ENCODE data around the gene KLC3. TPM values are rescaled to one million over a fixed set of nuclear protein-coding genes. Genes with fewer than 3 reads are reported as not detected.

Gene KLC3
- polyA plus RNA-seq (2012; ENCODE audit: missing spikeins) = not detected

DNA sequence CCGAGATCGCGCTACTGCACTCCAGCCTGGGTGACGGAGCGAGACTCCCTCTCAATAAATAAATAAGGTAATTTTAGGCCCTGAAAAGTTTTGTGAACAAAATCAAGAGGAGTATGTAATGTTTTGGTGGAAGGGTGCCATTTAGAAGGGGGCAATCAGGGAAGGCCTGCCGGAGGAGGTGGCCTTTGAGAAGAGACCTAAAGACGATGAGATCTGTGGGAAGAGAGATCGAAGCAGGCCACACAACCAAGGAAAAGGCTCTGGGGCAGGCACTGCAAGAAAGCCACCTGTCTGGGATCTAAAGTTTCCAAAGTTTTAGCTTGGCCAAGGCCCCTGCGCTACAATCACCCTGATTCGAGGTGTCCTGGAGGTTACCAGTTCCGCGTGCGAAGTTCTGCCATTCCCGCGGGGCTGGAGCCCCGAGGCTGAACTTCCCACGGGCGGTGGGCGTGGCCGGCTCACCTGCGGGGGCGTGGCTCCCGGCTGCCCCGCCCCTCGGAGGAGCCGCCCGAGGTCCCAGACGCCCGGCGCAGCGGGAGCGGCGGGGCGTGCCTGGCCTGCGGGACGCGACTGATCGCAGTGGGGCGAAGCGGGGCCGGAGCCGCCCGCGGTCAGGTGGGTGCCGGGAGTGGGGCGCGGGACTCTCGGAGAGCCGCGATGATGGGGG lies at the start of gene KLC3:
Gene KLC3, plus strand, starts transcription at position 519 of the 667 bp plus-strand sequence. CDS start 4,792 bp downstream, outside the sequence.
- TF ChIP-seq TAF1 (IDR thresholded peaks at IDR 0.05; ENCODE audit: borderline replicate concordance, low read depth, low read length) (no peak), POLR2AphosphoS5 (IDR thresholded peaks at IDR 0.05; ENCODE audit: low read depth, low read length) (no peak), POLR2A (IDR thresholded peaks at IDR 0.05; ENCODE audit: low read depth, low read length) (no peak)
- DNase-seq (ENCODE audit: insufficient read length) = no peak
- FAIRE-seq = no peak

DNA sequence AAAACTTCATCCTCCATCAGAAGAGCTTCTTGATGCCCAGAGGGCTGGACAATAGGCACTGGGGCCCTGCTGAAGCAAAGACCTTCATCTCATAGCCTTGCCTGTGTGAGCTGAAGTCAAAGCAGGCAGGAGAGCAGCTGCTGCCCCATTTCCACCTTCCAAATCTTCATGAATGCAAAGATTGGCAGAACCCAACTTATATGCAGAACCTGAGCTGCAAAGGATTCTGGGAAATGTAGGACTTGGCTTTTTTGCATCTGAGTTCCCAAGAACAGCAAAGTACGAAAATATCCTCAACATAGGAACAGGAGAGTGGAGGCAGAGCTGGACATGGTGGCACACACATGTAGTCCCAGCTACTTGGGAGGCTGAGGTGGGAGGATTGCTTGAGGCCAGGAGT lies 48.7 kb upstream of the KLC3 start:
- FAIRE-seq (no peak), DNase-seq (ENCODE audit: insufficient read length) (no peak)
- TF ChIP-seq POLR2AphosphoS5 (IDR thresholded peaks at IDR 0.05; ENCODE audit: low read depth, low read length) = no peak
- TF ChIP-seq TAF1 (IDR thresholded peaks at IDR 0.05; ENCODE audit: borderline replicate concordance, low read depth, low read length) = no peak
- TF ChIP-seq POLR2A (IDR thresholded peaks at IDR 0.05; ENCODE audit: low read depth, low read length) = no peak

DNA sequence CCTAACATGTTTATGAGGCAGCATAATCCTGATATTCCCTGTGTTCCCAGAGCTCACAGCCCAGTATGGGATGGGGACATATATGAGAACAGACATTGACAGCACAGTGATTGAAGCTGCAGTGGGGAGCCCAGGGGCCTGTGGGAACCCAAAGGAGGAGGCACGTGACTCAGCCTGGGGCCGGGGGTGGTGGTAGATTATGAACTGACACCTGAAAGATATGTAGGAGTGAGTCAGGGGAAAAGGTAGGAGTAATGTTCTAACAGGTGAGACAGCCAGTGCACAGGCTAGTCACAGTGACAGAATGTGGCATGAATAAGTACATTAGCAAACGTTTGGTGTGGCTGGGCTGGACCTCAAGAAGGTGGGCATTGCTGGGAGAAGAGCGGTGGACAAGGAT lies 46.9 kb upstream of the KLC3 start:
- DNase-seq (ENCODE audit: insufficient read length) (no peak), FAIRE-seq (no peak)
- TF ChIP-seq TAF1 (IDR thresholded peaks at IDR 0.05; ENCODE audit: borderline replicate concordance, low read depth, low read length) (no peak), POLR2AphosphoS5 (IDR thresholded peaks at IDR 0.05; ENCODE audit: low read depth, low read length) (no peak), POLR2A (IDR thresholded peaks at IDR 0.05; ENCODE audit: low read depth, low read length) (no peak)

DNA sequence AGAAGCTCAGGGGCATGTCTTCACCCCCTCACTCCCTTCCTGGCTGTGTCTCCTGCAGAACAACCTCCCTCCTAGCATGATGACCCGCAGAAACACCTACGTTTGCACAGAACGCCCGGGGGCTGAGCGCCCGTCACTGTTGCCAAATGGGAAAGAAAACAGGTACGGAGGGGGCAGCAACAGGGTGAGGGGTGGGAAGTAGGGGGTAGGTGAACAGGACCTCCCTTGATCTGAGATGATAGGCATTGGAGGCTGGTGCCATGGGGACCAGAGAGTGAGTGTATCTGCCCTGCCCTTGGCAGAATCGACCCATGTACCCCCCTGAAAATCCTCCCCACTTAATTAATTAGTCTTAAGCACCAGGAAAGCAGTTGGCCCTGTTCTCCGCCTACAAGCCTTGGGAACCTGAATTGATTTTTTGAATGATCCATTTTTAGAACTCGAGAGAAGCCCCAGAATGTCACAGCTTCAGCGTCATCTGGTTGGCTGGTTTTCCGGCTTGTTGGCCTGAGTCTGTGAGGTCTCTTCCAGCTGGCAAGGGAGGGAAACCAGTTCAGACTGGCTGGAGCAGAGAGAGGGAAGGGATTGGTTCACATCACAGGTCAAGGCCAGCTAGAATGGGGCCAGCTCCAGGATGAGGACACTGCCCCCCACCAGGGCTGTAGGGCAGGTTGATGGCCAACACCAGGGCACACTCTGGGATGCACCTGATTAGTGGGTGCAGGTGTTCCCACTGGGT lies 46.1 kb upstream of the KLC3 start:
- FAIRE-seq = no peak
- no peak for TF ChIP-seq POLR2A (IDR thresholded peaks at IDR 0.05; ENCODE audit: low read depth, low read length)
- TF ChIP-seq TAF1 (IDR thresholded peaks at IDR 0.05; ENCODE audit: borderline replicate concordance, low read depth, low read length) = no peak
- TF ChIP-seq POLR2AphosphoS5 (IDR thresholded peaks at IDR 0.05; ENCODE audit: low read depth, low read length) = no peak
- no peak for DNase-seq (ENCODE audit: insufficient read length)

DNA sequence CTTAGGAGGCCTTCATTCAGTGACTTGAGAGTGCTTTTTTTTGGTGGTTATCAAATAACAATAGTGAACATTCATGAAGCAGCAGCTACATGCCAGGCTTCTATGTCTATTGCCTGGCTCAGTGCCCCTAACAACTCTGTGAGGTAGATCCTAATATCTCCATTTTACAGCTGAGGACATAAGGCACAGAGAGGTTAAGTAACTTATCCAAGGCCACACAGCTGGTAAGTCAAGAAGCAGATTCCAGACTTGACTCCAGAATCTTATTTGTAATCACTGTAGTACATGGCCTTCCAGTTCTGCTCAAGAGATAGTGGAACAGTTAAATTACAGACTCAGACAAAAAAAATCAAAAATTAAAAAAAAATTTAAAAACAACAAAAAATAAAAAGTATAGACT lies 44.7 kb upstream of the KLC3 start:
- DNase-seq (ENCODE audit: insufficient read length) (no peak), FAIRE-seq (no peak)
- TF ChIP-seq TAF1 (IDR thresholded peaks at IDR 0.05; ENCODE audit: borderline replicate concordance, low read depth, low read length) = no peak
- no peak for TF ChIP-seq POLR2AphosphoS5 (IDR thresholded peaks at IDR 0.05; ENCODE audit: low read depth, low read length)
- TF ChIP-seq POLR2A (IDR thresholded peaks at IDR 0.05; ENCODE audit: low read depth, low read length) = no peak

DNA sequence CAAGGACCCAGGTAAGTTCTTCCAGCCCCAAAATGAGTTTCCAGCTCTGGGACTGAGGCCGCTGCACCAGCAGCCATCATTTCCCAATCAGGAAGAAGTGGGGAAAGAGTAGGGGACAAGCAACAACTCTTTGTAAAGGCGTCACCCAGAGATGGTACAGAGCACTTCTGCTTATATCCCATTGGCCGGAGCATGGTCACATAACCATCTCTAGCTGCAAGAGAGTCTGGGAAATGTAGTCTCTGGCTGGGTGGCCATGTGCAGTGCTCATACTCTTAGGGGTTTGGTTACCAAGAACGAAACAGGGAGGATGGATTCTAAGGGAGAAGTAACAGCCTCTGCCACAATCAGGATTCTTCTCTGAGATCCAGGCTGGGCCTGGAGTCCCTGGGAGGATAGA lies 44.2 kb upstream of the KLC3 start:
- no peak for DNase-seq (ENCODE audit: insufficient read length)
- TF ChIP-seq POLR2A (IDR thresholded peaks at IDR 0.05; ENCODE audit: low read depth, low read length) (no peak), POLR2AphosphoS5 (IDR thresholded peaks at IDR 0.05; ENCODE audit: low read depth, low read length) (no peak), TAF1 (IDR thresholded peaks at IDR 0.05; ENCODE audit: borderline replicate concordance, low read depth, low read length) (no peak)
- FAIRE-seq = no peak

DNA sequence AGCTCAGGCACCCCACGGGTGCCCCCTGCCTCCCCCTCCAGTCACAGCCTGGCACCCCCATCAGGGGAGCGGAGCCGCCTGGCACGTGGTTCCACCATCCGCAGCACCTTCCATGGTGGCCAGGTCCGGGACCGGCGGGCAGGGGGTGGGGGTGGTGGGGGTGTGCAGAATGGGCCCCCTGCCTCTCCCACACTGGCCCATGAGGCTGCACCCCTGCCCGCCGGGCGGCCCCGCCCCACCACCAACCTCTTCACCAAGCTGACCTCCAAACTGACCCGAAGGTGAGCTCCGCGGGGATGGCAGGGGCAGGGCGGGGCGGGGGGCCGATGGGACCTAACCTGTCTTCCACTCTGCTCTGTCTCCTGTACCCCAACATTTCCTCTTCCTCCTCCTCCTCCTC lies 42.9 kb upstream of the KLC3 start:
- DNase-seq (ENCODE audit: insufficient read length) (no peak), FAIRE-seq (no peak)
- TF ChIP-seq POLR2A (IDR thresholded peaks at IDR 0.05; ENCODE audit: low read depth, low read length) = no peak
- TF ChIP-seq POLR2AphosphoS5 (IDR thresholded peaks at IDR 0.05; ENCODE audit: low read depth, low read length) = no peak
- no peak for TF ChIP-seq TAF1 (IDR thresholded peaks at IDR 0.05; ENCODE audit: borderline replicate concordance, low read depth, low read length)

DNA sequence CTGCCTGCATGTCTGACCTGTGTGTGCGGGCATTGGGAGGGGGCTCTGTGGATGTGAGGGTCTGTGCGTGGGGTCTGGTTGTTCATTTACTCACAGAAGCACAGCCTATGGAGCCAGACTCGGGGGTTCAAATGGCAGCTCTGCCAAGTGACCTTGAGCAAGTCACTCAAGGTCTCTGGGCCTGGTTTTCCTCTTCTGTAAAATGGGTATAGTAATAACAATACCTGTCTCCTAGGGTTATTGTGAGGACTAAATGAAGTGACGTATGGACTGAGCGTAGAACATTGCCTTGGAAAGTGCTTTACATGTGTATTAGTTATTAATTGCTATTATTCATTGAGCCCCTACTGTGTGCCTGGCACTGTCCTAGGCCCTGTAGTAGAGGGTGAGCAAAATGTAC lies 42.3 kb upstream of the KLC3 start:
- no peak for TF ChIP-seq TAF1 (IDR thresholded peaks at IDR 0.05; ENCODE audit: borderline replicate concordance, low read depth, low read length)
- TF ChIP-seq POLR2AphosphoS5 (IDR thresholded peaks at IDR 0.05; ENCODE audit: low read depth, low read length) = no peak
- TF ChIP-seq POLR2A (IDR thresholded peaks at IDR 0.05; ENCODE audit: low read depth, low read length) = no peak
- DNase-seq (ENCODE audit: insufficient read length) (no peak), FAIRE-seq (no peak)

DNA sequence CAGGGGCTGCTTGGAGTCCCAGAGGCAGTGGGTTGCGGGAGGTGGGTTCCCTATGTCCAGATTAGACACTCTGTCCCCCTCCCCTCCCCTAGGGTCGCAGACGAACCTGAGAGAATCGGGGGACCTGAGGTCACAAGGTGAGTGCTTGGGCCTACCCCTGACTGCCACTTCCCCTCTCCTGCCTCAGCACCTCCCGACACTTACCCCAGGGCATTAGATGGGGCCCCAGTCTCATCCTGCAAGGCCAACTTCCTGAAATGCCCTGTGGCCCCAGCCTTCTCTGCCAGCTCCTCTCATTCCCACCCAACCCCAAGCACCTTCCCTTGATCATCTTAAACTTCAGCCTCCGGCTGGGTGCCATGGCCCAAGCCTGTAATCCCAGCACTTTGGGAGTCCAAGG lies 40.8 kb upstream of the KLC3 start:
- DNase-seq (ENCODE audit: insufficient read length) (no peak), FAIRE-seq (no peak)
- TF ChIP-seq POLR2A (IDR thresholded peaks at IDR 0.05; ENCODE audit: low read depth, low read length) (no peak), POLR2AphosphoS5 (IDR thresholded peaks at IDR 0.05; ENCODE audit: low read depth, low read length) (no peak), TAF1 (IDR thresholded peaks at IDR 0.05; ENCODE audit: borderline replicate concordance, low read depth, low read length) (no peak)

DNA sequence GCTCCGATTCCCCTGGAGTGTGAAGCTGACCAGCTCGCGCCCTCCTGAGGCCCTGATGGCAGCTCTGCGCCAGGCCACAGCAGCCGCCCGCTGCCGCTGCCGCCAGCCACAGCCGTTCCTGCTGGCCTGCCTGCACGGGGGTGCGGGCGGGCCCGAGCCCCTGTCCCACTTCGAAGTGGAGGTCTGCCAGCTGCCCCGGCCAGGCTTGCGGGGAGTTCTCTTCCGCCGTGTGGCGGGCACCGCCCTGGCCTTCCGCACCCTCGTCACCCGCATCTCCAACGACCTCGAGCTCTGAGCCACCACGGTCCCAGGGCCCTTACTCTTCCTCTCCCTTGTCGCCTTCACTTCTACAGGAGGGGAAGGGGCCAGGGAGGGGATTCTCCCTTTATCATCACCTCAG lies 38.1 kb upstream of the KLC3 start:
- no peak for DNase-seq (ENCODE audit: insufficient read length)
- TF ChIP-seq POLR2AphosphoS5 (IDR thresholded peaks at IDR 0.05; ENCODE audit: low read depth, low read length) (no peak), POLR2A (IDR thresholded peaks at IDR 0.05; ENCODE audit: low read depth, low read length) (no peak), TAF1 (IDR thresholded peaks at IDR 0.05; ENCODE audit: borderline replicate concordance, low read depth, low read length) (no peak)
- FAIRE-seq = no peak

DNA sequence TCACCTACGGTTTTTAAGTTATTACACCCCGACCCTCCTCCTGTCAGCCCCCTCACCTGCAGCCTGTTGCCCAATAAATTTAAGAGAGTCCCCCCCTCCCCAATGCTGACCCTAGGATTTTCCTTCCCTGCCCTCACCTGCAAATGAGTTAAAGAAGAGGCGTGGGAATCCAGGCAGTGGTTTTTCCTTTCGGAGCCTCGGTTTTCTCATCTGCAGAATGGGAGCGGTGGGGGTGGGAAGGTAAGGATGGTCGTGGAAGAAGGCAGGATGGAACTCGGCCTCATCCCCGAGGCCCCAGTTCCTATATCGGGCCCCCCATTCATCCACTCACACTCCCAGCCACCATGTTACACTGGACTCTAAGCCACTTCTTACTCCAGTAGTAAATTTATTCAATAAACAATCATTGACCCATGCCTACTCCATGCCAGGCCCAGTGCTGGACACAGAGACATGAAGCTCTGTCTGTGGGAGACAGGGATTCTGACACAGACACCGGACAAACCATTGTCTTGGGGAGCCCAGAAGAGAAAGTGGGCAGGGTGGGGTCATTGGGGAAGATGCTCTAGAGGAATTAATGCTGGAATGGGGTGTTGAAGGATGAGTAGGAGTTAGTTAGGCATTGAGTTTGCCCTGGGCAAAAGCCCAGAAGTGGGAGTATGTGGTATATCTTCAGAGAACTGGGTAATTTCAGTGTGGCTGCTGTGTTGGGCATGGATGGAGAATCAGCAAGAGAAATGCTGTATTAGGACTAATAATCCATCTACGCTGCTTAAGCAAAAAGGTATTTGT lies 37.1 kb upstream of the KLC3 start:
- TF ChIP-seq TAF1 (IDR thresholded peaks at IDR 0.05; ENCODE audit: borderline replicate concordance, low read depth, low read length) (no peak), POLR2AphosphoS5 (IDR thresholded peaks at IDR 0.05; ENCODE audit: low read depth, low read length) (no peak), POLR2A (IDR thresholded peaks at IDR 0.05; ENCODE audit: low read depth, low read length) (no peak)
- FAIRE-seq = no peak

More for the DNA sequence above, 37.1 kb upstream of the KLC3 start:
- no peak for DNase-seq (ENCODE audit: insufficient read length)
